Measurements from ENCODE around the gene LRPAP1.

The LRPAP1 gene

DNA sequence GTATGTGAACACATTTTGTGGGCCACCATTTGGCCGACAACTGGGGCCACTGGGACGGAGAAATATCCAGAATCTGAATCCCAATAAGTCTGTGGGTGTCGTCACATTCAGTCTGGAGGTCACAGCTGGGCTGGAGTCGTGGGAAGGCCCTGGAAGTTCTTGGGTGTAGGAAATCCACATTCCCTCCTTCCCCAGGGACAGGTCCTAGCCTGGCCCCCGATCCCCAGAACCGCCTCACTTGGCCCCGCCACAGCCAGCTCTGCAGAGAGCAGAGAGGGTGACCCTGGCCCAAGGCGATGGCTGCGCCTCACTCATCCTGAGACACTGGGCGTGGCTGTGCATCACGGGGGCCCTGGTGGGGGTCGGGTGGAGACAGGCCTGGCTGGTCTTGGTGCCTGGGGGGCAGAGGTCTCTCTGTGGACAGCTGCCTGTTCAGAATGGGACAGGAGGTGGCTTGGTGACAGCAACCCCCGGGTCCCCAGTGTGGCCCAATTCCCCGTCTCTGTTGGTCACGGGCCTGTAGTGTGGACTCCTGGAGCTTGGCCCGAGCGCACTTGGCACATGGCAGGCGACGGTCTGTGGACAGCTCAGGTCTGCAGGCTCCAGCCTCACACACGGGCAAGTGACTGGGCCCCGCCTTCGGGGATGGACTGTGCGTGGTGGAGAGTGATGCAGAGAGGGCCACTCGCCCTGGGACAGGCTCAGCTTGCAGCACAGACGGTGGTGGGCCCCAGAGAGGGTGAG is 52.7 kb downstream of the LRPAP1 start:
- TF ChIP-seq, protein P1, sequence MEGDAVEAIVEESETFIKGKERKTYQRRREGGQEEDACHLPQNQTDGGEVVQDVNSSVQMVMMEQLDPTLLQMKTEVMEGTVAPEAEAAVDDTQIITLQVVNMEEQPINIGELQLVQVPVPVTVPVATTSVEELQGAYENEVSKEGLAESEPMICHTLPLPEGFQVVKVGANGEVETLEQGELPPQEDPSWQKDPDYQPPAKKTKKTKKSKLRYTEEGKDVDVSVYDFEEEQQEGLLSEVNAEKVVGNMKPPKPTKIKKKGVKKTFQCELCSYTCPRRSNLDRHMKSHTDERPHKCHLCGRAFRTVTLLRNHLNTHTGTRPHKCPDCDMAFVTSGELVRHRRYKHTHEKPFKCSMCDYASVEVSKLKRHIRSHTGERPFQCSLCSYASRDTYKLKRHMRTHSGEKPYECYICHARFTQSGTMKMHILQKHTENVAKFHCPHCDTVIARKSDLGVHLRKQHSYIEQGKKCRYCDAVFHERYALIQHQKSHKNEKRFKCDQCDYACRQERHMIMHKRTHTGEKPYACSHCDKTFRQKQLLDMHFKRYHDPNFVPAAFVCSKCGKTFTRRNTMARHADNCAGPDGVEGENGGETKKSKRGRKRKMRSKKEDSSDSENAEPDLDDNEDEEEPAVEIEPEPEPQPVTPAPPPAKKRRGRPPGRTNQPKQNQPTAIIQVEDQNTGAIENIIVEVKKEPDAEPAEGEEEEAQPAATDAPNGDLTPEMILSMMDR (IDR thresholded peaks at IDR 0.05; ENCODE audit: low read length), result no peak
- TF ChIP-seq EZH2 (IDR thresholded peaks at IDR 0.05; ENCODE audit: borderline replicate concordance, low read length), result no peak
- Histone ChIP-seq H3K9me3 (ENCODE audit: low read length) (no peaks in the 10 kb centered on the region), H3K27me3 (ENCODE audit: insufficient read depth, low read length) (no peaks in the 10 kb centered on the region), H3K79me2 (ENCODE audit: insufficient read depth, low read length) (no peaks in the 10 kb centered on the region), H3K27ac (ENCODE audit: low read depth, low read length, poor library complexity, severe bottlenecking) (no peak overlapping the region), H4K20me1 (ENCODE audit: insufficient read depth, low read length) (no peaks in the 10 kb centered on the region), H3K4me2 (ENCODE audit: low read length) (no peak overlapping the region), H3F3A (ENCODE audit: insufficient read depth, low read length) (no peaks in the 10 kb centered on the region), H3K9me2 (ENCODE audit: low read depth, low read length) (no peaks in the 10 kb centered on the region), H3K9ac (ENCODE audit: low read length) (no peak overlapping the region), H3K4me1 (ENCODE audit: insufficient read depth, low read length, severe bottlenecking) (no peaks in the 10 kb centered on the region), H3K36me3 (ENCODE audit: insufficient read depth, low read length) (no peaks in the 10 kb centered on the region), H2AFZ (ENCODE audit: low read length) (no peak overlapping the region), H3K4me3 (ENCODE audit: low read depth, low read length, poor library complexity, severe bottlenecking) (no peak overlapping the region)

DNA sequence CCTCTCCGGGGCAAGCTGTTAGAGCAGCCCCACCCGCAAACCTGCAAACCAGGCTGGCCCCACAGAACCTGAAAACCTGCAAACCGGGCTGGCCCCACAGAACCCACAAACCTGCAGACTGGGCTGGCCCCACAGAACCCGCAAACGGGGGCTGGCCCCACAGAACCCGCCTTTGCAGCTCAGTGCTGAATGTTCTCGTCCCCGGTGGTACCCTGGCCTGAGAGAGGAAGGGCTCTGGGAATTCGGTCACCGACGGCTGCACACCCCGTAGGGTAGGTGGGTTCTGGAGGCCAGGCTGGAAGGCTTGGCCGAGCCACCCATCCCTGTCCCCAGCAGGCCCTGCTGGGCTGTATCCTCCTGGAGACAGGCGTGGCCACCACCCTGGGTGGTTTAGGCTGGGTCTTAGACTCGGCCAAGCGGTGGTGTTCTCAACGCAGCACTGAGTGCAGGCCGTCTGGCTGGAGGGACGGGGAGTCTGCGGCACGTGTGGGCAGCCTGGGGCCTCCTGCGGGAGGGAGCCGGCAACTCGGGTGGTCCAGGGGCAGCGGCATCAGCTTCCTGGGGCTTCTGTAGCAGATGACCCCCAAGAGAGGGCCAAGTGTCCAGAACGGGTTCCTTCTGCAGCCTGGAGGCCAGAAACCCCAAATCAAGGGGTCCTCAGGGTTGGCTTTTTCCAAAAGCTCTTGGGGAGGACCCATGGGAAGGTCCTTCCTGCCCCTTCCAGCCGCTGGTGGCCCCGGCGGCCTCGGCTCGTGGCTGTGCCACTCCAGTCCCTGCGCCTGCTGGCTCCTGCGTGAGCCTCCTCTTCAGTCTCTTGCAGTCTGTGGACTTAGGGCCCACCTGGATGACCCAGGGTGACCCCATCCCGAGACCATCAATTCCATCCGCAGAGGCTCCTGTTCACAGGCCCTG is 53.5 kb downstream of the LRPAP1 start:
- Histone ChIP-seq H3K9me3 (ENCODE audit: low read length) (no peaks in the 10 kb centered on the region), H3K9ac (ENCODE audit: low read length) (no peak overlapping the region), H3K9me2 (ENCODE audit: low read depth, low read length) (no peaks in the 10 kb centered on the region), H3K36me3 (ENCODE audit: insufficient read depth, low read length) (no peaks in the 10 kb centered on the region), H3F3A (ENCODE audit: insufficient read depth, low read length) (no peaks in the 10 kb centered on the region), H3K27me3 (ENCODE audit: insufficient read depth, low read length) (no peaks in the 10 kb centered on the region), H3K4me1 (ENCODE audit: insufficient read depth, low read length, severe bottlenecking) (no peaks in the 10 kb centered on the region), H4K20me1 (ENCODE audit: insufficient read depth, low read length) (no peaks in the 10 kb centered on the region), H3K4me3 (ENCODE audit: low read depth, low read length, poor library complexity, severe bottlenecking) (no peak overlapping the region), H2AFZ (ENCODE audit: low read length) (no peak overlapping the region), H3K27ac (ENCODE audit: low read depth, low read length, poor library complexity, severe bottlenecking) (no peak overlapping the region), H3K4me2 (ENCODE audit: low read length) (no peak overlapping the region), H3K79me2 (ENCODE audit: insufficient read depth, low read length) (no peaks in the 10 kb centered on the region)
- TF ChIP-seq, protein P1 (IDR thresholded peaks at IDR 0.05; ENCODE audit: low read length), result no peak
- no peak for TF ChIP-seq EZH2 (IDR thresholded peaks at IDR 0.05; ENCODE audit: borderline replicate concordance, low read length)

DNA sequence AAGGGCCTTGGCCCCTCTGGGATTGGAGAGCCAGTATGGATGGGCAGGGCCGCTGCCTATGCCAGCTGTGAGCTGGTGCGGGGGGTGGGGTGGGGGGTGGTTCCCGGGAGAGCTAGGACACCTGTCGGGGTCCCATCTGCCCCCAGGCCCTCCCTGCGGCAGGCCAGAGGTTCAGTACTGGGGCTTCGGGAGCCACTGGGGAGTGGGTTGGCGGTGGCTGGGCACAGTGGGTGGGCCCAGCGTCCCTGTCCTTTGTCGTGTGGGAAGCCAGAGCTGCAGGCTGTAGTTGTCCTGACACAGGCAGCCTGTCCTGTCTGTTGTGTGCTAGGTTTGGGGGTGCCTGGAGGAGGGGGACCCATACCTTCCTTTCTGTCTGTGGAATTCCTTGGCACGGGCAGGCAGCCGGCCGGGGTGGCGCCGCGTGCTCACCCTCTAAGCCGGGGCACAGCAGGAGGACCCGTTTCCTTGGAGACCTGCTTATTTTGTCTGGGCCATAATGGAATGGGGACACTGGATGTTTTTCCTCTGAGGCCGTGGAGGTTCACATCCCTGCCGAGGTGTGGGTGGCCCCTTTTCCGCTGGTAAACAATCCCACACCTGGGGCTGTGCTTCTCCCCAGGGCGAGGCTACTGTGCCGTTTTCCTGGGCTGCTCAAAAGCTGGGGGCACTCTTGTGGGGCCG is 54.3 kb downstream of the LRPAP1 start:
- H3K4me3 ChIP-seq (ENCODE audit: low read depth, low read length, poor library complexity, severe bottlenecking), result no peak overlapping the region
- no peak overlapping the region for H3K9ac ChIP-seq (ENCODE audit: low read length)
- no peaks in the 10 kb centered on the region for H3F3A ChIP-seq (ENCODE audit: insufficient read depth, low read length)
- H3K9me3 ChIP-seq (ENCODE audit: low read length), result no peaks in the 10 kb centered on the region
- TF ChIP-seq EZH2 (IDR thresholded peaks at IDR 0.05; ENCODE audit: borderline replicate concordance, low read length), result no peak
- TF ChIP-seq, protein P1 (IDR thresholded peaks at IDR 0.05; ENCODE audit: low read length), result no peak
- no peaks in the 10 kb centered on the region for H3K36me3 ChIP-seq (ENCODE audit: insufficient read depth, low read length)
- no peak overlapping the region for H3K4me2 ChIP-seq (ENCODE audit: low read length)
- no peaks in the 10 kb centered on the region for H3K4me1 ChIP-seq (ENCODE audit: insufficient read depth, low read length, severe bottlenecking)
- no peak overlapping the region for H3K27ac ChIP-seq (ENCODE audit: low read depth, low read length, poor library complexity, severe bottlenecking)
- no peaks in the 10 kb centered on the region for H4K20me1 ChIP-seq (ENCODE audit: insufficient read depth, low read length)
- no peaks in the 10 kb centered on the region for H3K9me2 ChIP-seq (ENCODE audit: low read depth, low read length)
- H3K79me2 ChIP-seq (ENCODE audit: insufficient read depth, low read length), result no peaks in the 10 kb centered on the region
- H2AFZ ChIP-seq (ENCODE audit: low read length), result no peak overlapping the region
- H3K27me3 ChIP-seq (ENCODE audit: insufficient read depth, low read length), result no peaks in the 10 kb centered on the region

Data from OCI-LY1 (cell line).